Endothelial cell of umbilical vein (primary cell): Measurements from ENCODE around the gene PXYLP1. TPM values are rescaled to one million over a fixed set of nuclear protein-coding genes. Genes with fewer than 3 reads are reported as not detected.

ENCODE experiments used
- BruUV-seq: library from RNA; stranded (reverse); fragments of 400-500 nt; replicated peaks from 2 replicates; lab custom pipeline; 2021; lab: Mats Ljungman, UMichigan
- CTCF ChIA-PET: fragments of 300-600, 350-600 bp; sonication (Branson Sonifier 250); formaldehyde crosslinking; loops from one replicate; lab custom pipeline; 2021; ENCODE audit warnings: antibody characterized with exemption, inconsistent platforms; lab: Charles Lee
- POLR2A ChIA-PET: fragments of 300-600, 350-600 bp; sonication (Branson Sonifier 250); formaldehyde crosslinking; loops from one replicate; lab custom pipeline; 2021; ENCODE audit warnings: antibody characterized with exemption, inconsistent platforms; lab: Charles Lee
- DNase-seq: peaks from one replicate; pipeline ENCODE4 v3.0.0-alpha.2; 2011; ENCODE audit warnings: low read depth, low spot score
- FAIRE-seq: peaks from 2 replicates; lab custom pipeline; 2011; peaks lifted over from hg19 to GRCh38; lab: Jason Lieb, UNC
- H2AFZ ChIP-seq: 2 replicates; pipeline ENCODE4 v1.6.0; 2012; ENCODE audit warnings: low read depth, low read length, control low read depth, inconsistent platforms
- H3K27ac ChIP-seq: 2 replicates; pipeline ENCODE4 v1.5.1; 2011; ENCODE audit warnings: low read depth, mild to moderate bottlenecking, control low read depth, low read length, moderate library complexity; ENCODE audit not compliant: insufficient read depth
- H3K27me3 ChIP-seq, 2 experiments: 2 replicates each; pipeline versions ENCODE4 v1.6.0 to v1.6.1; 2011; ENCODE audit warnings: low read length in 2 of 2, mixed read lengths in 1 of 2; ENCODE audit not compliant: control insufficient read depth in 2 of 2, insufficient read depth in 2 of 2
- H3K36me3 ChIP-seq, 2 experiments: 2 replicates in 1 of 2; 3 replicates in 1 of 2; pipeline ENCODE4 v1.5.1; 2011; ENCODE audit warnings: low read length in 2 of 2, mild to moderate bottlenecking in 1 of 2, moderate library complexity in 1 of 2; ENCODE audit not compliant: control insufficient read depth in 2 of 2, insufficient read depth in 2 of 2; ENCODE audit errors: extremely low read depth in 1 of 2
- H3K4me1 ChIP-seq: 3 replicates; pipeline ENCODE4 v1.5.1; 2011; ENCODE audit warnings: mild to moderate bottlenecking, low read length; ENCODE audit not compliant: control insufficient read depth, insufficient read depth; ENCODE audit errors: extremely low read depth
- H3K4me2 ChIP-seq: 2 replicates; pipeline ENCODE4 v1.6.1; 2011; ENCODE audit warnings: low read length, control low read depth, mixed read lengths; ENCODE audit not compliant: insufficient read depth
- H3K4me3 ChIP-seq, 3 experiments: fragments of 200-600 bp in 1 of 3; sonication (generic), shearing (Covaris generic) in 1 of 3; replicated peaks in 1 of 3; 2 replicates each; pipeline ENCODE4 v1.5.1; 2011 to 2016; ENCODE audit warnings: control low read depth in 3 of 3, low read length in 3 of 3, mild to moderate bottlenecking in 2 of 3, inconsistent platforms in 1 of 3, low read depth in 1 of 3, moderate library complexity in 1 of 3; ENCODE audit not compliant: insufficient read depth in 1 of 3
- H3K79me2 ChIP-seq: 2 replicates; pipeline ENCODE4 v1.6.0; 2012; ENCODE audit warnings: low read length, inconsistent platforms; ENCODE audit not compliant: control insufficient read depth, insufficient read depth
- H3K9ac ChIP-seq: replicated peaks from 2 replicates; pipeline ENCODE3; 2011; ENCODE audit warnings: low read length, control low read depth; ENCODE audit not compliant: insufficient read depth; ENCODE audit errors: extremely low read depth
- H3K9me1 ChIP-seq: replicated peaks from 3 replicates; pipeline ENCODE4 v1.6.0; 2011; ENCODE audit warnings: mild to moderate bottlenecking, low read length; ENCODE audit not compliant: control insufficient read depth, insufficient read depth; ENCODE audit errors: extremely low read depth
- H3K9me3 ChIP-seq: replicated peaks from 2 replicates; pipeline ENCODE4 v1.5.1; 2012; ENCODE audit warnings: low read length, inconsistent platforms; ENCODE audit not compliant: control insufficient read depth, insufficient read depth
- H4K20me1 ChIP-seq: replicated peaks from 2 replicates; pipeline ENCODE3; 2011; ENCODE audit warnings: mild to moderate bottlenecking, low read length; ENCODE audit not compliant: control insufficient read depth, insufficient read depth; ENCODE audit errors: extremely low read depth
- EZH2 ChIP-seq: IDR thresholded peaks from 2 replicates; pipeline ENCODE4 v1.6.1; 2012; ENCODE audit warnings: borderline replicate concordance, low read depth, mild to moderate bottlenecking, moderate library complexity, low read length, inconsistent platforms; ENCODE audit not compliant: severe bottlenecking
- FOS ChIP-seq: IDR thresholded peaks from 2 replicates; pipeline ENCODE4 v1.6.1; 2011; ENCODE audit warnings: mild to moderate bottlenecking, low read length, moderate library complexity, borderline replicate concordance; ENCODE audit not compliant: insufficient read depth
- GATA2 ChIP-seq: IDR thresholded peaks from 2 replicates; pipeline ENCODE4 v1.7.0; 2011; ENCODE audit warnings: low read depth, mild to moderate bottlenecking, moderate library complexity, mixed read lengths, low read length; ENCODE audit not compliant: insufficient read length, insufficient read depth
- JUN ChIP-seq: IDR thresholded peaks from 2 replicates; pipeline ENCODE4 v1.6.1; 2011; ENCODE audit warnings: borderline replicate concordance, low read depth; ENCODE audit not compliant: insufficient read length, insufficient read depth
- MYC ChIP-seq: IDR thresholded peaks from one replicate; pipeline ENCODE4 v1.6.1; 2011; ENCODE audit warnings: mild to moderate bottlenecking, low read depth, low read length
- POLR2A ChIP-seq: IDR thresholded peaks from 2 replicates; pipeline ENCODE4 v1.6.1; 2012; ENCODE audit warnings: low read depth, mild to moderate bottlenecking, control low read depth, low read length
- POLR2AphosphoS5 ChIP-seq: IDR thresholded peaks from 2 replicates; pipeline ENCODE4 v1.6.1; 2012; ENCODE audit warnings: low read depth, mild to moderate bottlenecking, control low read depth, low read length, moderate library complexity; ENCODE audit not compliant: insufficient read depth
- dilution Hi-C: fragments of 300-500 bp; cut with MboI; formaldehyde crosslinking; loops from one replicate; pipeline ENCODE4 v1.15.0; 2019; ENCODE audit warnings: low sequenced_read_pairs; ENCODE audit not compliant: extremely low pct_ligation_motif_present
- intact Hi-C: fragments of 100-400 bp; cut with micrococcal nuclease; formaldehyde crosslinking; loops from one replicate; pipeline ENCODE4 v1.10.0; 2022
- polyA plus RNA-seq, 4 experiments: library from polyadenylated mRNA; depleted of rRNA in 3 of 4; stranded (reverse) in 3 of 4; unstranded in 1 of 4; fragments of >200 nt; gene quantifications; 2 replicates each; pipeline versions ENCODE4 v1.2.1 to v1.2.3, GENCODE V29; 2011 to 2012; ENCODE audit warnings: missing spikeins in 1 of 4
- total RNA-seq: library from RNA; stranded (reverse); gene quantifications from 2 replicates; pipeline ENCODE4 v1.2.3, GENCODE V29; 2021
- TF ChIP-seq, protein P1 (sequence below): IDR thresholded peaks from 2 replicates; pipeline ENCODE4 v1.6.1; 2011; ENCODE audit not compliant: insufficient read depth, insufficient read length
- TF ChIP-seq, protein P2 (sequence below), 2 donors: IDR thresholded peaks; 1 replicate in 1 of 2; 2 replicates in 1 of 2; pipeline ENCODE4 v1.5.1; 2011; ENCODE audit warnings: low read length in 2 of 2, mild to moderate bottlenecking in 2 of 2, moderate library complexity in 2 of 2, control low read depth in 1 of 2, inconsistent platforms in 1 of 2, low read depth in 1 of 2; ENCODE audit not compliant: insufficient read depth in 1 of 2; ENCODE audit errors: extremely low read depth in 1 of 2

Gene PXYLP1
- total and polyA plus RNA-seq, 2 donors (not counting 3 experiments of a cell fraction or from before 2014, with no cell fraction given), result 0.84 to 1.7 TPM

DNA sequence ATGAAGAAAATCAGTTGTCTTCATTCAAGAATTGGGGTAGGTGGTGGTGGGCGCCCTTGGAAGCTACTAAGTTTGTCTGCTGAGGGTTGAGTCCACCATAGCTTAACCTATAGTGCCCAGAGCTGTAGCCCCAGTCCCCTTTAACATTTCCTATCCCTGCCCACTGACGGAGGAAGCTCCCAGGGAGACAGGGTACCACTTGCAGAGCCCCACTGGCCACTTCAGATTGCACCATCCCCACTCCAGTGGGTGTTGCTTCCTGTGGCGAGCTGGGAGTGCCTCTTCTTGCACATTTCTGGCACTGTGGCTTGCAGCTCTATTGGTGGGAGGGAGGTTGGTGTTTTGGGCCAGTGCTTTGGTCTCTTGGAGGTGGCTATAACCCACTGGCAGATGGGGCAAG is 2.7 kb downstream of the PXYLP1 start:
- dilution Hi-C loops, result no loop called here
- no peaks in the 10 kb centered on the region for H4K20me1 ChIP-seq
- ChIA-PET POLR2A (no interaction called here), CTCF (no interaction called here)
- no peak for FAIRE-seq
- TF ChIP-seq, protein P1, sequence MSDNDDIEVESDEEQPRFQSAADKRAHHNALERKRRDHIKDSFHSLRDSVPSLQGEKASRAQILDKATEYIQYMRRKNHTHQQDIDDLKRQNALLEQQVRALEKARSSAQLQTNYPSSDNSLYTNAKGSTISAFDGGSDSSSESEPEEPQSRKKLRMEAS, result no peak
- TF ChIP-seq POLR2A, result no peak
- TF ChIP-seq GATA2, result no peak
- TF ChIP-seq EZH2, result no peak
- no peak for TF ChIP-seq MYC
- no peak for TF ChIP-seq POLR2AphosphoS5
- TF ChIP-seq FOS, result no peak
- TF ChIP-seq, protein P2, sequence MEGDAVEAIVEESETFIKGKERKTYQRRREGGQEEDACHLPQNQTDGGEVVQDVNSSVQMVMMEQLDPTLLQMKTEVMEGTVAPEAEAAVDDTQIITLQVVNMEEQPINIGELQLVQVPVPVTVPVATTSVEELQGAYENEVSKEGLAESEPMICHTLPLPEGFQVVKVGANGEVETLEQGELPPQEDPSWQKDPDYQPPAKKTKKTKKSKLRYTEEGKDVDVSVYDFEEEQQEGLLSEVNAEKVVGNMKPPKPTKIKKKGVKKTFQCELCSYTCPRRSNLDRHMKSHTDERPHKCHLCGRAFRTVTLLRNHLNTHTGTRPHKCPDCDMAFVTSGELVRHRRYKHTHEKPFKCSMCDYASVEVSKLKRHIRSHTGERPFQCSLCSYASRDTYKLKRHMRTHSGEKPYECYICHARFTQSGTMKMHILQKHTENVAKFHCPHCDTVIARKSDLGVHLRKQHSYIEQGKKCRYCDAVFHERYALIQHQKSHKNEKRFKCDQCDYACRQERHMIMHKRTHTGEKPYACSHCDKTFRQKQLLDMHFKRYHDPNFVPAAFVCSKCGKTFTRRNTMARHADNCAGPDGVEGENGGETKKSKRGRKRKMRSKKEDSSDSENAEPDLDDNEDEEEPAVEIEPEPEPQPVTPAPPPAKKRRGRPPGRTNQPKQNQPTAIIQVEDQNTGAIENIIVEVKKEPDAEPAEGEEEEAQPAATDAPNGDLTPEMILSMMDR (IDR thresholded peaks at IDR 0.05; ENCODE audit: extremely low read depth in 1 of 2, insufficient read depth in 1 of 2, low read depth in 1 of 2, low read length in 2 of 2), result no peak
- no peak for TF ChIP-seq JUN
- no peaks in the 10 kb centered on the region for H3K36me3 ChIP-seq
- no peak overlapping the region for H3K27ac ChIP-seq
- no peak overlapping the region for H2AFZ ChIP-seq
- H3K4me1 ChIP-seq, result peaks cover 8% of the 10 kb centered on the region
- H3K9ac ChIP-seq, result no peak overlapping the region
- no peaks in the 10 kb centered on the region for H3K79me2 ChIP-seq
- BruUV-seq, result no TSS peak
- H3K9me1 ChIP-seq, result no peaks in the 10 kb centered on the region
- no peak for DNase-seq
- intact Hi-C loops, result no loop called here
- H3K4me2 ChIP-seq, result no peak overlapping the region
- H3K4me3 ChIP-seq, result no peak overlapping the region
- H3K27me3 ChIP-seq, result peaks cover 7 to 15% of the 10 kb centered on the region in 2 experiments
- H3K9me3 ChIP-seq, result no peaks in the 10 kb centered on the region
